LNCaP clone FGC (cell line): Measurements from ENCODE around the gene NDRG4.

Experiments
- DNase-seq: peaks from one replicate; pipeline ENCODE4 v3.0.0-alpha.2; 2011; ENCODE audit warnings: low read depth
- H3K4me3 ChIP-seq: 2 replicates; pipeline ENCODE4 v1.5.1; 2011; ENCODE audit warnings: mild to moderate bottlenecking, low read depth, low read length, control low read depth
- TF ChIP-seq, protein P1 (sequence below): IDR thresholded peaks from 2 replicates; pipeline ENCODE4 v1.5.1; 2012; ENCODE audit warnings: mild to moderate bottlenecking; ENCODE audit not compliant: control insufficient read depth, insufficient read depth; ENCODE audit errors: extremely low read depth

NDRG4 gene

DNA sequence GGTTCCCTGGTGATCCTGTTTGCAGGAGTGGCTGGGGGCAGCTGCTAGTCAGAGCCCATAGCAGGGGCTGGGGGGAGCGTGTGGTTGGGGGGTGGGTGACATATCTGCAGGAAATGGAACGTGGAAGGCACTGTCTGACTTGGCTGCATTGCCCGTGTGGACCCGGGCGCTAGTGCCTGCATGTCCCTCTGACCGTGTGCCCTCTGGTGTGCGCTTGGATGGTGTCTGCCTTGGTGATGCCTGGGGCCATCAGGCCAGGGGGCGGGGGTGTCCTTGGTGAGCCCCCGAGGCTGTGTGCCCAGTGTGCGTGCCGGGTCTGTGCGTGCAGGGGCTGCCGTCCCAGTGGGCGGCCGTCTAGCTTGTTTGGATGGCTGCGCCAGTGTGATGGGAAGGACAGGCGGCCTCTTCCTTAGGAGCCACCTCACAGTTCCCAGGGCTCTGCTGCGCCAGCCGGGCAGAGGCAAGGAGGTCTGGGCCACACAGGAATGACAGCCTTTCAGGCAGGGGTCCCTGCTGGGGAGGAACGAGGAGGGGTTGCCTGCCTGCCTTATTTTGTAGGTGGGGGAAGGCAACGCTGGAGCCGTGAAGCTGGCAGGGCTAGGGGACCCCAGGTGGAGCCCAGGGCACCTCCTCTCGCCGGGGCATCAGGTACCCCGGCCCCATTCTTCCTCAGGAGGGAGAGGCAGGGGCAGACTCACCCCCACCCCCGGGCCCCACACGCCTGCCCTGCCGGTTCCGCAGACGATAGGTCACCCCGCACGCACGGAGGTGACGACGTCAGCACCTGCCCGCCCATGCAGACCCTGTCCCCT is 693 bp downstream of the NDRG4 start:
- no peak overlapping the region for H3K4me3 ChIP-seq
- DNase-seq: no peak
- TF ChIP-seq, protein P1, sequence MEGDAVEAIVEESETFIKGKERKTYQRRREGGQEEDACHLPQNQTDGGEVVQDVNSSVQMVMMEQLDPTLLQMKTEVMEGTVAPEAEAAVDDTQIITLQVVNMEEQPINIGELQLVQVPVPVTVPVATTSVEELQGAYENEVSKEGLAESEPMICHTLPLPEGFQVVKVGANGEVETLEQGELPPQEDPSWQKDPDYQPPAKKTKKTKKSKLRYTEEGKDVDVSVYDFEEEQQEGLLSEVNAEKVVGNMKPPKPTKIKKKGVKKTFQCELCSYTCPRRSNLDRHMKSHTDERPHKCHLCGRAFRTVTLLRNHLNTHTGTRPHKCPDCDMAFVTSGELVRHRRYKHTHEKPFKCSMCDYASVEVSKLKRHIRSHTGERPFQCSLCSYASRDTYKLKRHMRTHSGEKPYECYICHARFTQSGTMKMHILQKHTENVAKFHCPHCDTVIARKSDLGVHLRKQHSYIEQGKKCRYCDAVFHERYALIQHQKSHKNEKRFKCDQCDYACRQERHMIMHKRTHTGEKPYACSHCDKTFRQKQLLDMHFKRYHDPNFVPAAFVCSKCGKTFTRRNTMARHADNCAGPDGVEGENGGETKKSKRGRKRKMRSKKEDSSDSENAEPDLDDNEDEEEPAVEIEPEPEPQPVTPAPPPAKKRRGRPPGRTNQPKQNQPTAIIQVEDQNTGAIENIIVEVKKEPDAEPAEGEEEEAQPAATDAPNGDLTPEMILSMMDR: no peak

DNA sequence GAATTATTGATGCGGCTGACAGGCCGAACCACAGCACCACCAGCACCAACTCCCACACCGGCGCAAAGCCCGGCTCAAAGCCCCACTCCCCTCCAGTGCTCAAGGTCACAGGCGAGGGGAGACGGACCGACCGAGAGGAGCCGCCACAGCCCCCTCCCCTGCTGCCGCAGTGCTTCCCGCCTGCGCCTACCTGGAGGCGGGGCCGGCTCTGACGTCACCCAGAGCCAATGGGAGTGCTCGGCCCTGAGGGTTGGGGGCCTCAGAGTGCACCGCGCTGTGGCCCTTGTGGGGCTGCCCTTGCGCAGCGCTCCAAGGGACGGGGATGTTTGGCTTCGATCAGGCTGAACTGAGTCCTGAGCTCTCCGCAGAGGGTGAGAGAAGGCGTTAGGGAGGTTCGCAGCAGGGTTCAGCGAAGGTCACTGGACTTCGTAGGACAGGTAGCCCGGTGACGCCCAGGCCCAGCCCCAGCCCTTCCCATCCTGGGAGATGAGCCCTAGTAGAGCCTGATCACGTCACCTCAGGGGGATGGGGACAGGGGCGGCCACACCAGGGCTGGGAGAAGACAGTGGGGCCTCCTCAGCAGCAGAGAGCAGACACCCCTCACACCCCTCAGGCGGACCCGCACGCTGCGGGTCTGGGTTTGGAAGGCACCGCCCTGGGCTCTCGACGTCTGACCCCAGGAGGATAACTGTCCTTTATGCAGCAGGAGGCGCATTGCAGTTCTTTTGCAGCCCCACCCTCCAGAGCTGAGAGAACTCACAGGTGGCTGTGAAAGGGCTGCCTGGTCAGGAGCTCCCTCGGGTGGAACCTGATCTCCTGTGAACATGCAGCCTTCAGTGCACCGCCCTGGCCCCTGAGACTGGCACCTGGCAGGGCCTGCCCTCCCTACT is 1.5 kb downstream of the NDRG4 start:
- no peak for DNase-seq
- H3K4me3 ChIP-seq: no peak overlapping the region
- TF ChIP-seq, protein P1: no peak

DNA sequence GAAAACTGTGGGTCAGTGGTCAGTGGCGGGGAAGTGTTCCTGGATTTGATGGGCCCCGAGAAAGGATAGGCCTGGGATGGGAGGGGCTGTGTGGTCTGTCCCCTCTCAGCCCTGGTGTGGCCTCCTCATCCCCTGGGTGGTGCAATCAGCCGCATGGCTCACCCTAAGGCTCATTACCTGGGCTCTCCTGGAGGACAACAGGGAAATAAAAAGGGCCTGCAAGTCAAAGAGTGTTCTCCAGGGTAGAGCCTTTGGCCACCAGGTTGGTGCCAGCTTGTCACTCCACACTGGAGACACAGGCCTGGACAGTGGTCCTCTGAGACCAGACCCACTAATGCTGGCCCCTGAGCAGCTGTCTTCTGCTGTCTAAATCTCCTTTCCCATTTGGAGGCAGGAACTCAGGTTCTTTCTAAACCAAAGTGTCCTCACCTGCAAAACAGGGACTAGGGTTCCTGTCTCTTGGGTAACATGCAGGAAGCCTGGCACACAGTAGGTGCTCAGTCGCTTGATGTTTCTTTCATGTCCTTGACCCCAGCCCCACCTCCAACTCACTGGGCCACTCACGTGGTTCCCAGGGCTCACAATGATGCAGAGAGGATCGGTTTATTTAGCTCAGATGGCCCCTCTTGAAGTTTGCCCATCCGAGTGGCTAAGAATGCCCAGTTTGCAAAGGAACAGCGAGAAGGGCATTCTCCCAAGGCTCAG is 2.4 kb downstream of the NDRG4 start:
- no peak overlapping the region for H3K4me3 ChIP-seq
- TF ChIP-seq, protein P1: no peak
- DNase-seq: no peak

DNA sequence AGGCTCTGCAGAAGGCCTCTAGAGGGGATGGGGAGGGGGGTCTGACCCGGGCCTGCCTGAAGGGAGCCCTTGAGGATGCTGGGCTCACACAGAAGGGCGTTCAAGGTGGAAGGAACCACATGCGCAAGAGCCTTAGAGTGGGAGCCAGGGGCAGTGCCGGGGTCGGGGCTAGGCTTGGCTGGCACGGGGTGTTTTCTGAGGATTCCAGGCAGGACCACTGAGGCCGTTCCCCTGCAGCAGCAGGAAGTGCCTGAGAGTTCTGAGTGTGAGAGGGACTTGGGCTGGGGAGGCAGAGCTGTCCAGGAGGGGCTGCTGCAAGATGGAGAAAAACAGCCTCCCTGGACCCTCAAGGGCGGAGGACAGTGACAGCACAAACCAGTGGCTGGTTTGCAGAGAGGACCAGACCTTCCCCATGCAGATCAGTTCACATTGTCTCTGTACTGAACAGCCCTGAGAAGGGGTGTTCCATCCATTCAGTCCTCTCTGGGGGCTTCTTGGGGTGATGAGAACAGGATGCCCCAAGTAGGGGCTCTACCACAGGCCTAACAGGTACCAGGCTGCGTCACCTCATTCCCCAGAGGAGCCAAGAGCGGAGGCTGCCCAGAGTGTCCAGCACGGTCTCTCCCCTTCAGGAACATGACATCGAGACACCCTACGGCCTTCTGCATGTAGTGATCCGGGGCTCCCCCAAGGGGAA is 3.4 kb downstream of the NDRG4 start:
- TF ChIP-seq, protein P1: no peak
- H3K4me3 ChIP-seq: no peak overlapping the region
- no peak for DNase-seq

DNA sequence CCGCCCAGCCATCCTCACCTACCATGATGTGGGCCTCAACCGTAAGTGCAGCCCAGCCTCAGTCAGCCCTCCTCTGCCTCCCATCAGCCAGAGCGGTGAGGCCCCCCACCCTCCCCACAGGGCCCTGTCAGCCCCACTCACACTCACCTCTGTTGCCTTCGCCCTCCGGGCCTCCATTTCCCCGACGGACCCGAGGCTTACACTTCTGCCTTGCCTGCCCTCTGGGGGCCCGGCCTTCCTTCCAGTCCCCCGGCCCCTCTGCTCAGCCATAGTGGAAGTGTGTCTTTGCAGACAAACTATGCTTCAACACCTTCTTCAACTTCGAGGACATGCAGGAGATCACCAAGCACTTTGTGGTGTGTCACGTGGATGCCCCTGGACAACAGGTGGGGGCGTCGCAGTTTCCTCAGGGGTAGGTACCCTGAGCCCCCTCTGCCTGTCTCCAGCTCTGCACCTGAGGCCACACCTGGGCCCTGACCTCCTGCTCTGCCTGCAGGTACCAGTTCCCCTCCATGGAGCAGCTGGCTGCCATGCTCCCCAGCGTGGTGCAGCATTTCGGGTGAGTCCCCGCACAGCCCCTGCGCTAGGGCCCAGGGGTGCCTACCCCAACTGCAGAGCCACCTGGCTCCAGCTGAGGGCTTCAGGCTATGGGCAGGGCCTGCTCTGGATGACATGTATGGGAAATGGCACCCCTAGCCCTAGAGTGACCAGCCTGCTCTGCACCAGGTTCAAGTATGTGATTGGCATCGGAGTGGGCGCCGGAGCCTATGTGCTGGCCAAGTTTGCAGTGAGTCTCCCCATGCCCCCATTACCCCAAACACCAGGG is 4.1 kb downstream of the NDRG4 start:
- no peak overlapping the region for H3K4me3 ChIP-seq
- DNase-seq: no peak
- TF ChIP-seq, protein P1: no peak
